Prostate gland (tissue), 2 donors: ENCODE data around the gene RMDN3. TPM values are rescaled to one million over a fixed set of nuclear protein-coding genes. Genes with fewer than 3 reads are reported as not detected.

Source experiments
- DNase-seq: peaks from one replicate; pipeline ENCODE4 v3.0.0-alpha.2; 2019; ENCODE audit warnings: low spot score
- H3K27ac ChIP-seq, 2 donors: fragments of 200-600 bp; sonication (generic); 2 replicates each; pipeline ENCODE4 v1.5.1; 2017 to 2019
- H3K27me3 ChIP-seq: fragments of 200-600 bp; sonication (generic); replicated peaks from 2 replicates; pipeline ENCODE4 v1.5.1; 2019; ENCODE audit not compliant: insufficient read depth
- H3K36me3 ChIP-seq, 2 donors: fragments of 200-600 bp; sonication (generic); 1 replicate in 1 of 2; 2 replicates in 1 of 2; pipeline versions ENCODE4 v1.5.1 to v1.8.1; 2017 to 2019
- H3K4me1 ChIP-seq: fragments of 200-600 bp; sonication (generic); replicated peaks from 2 replicates; pipeline ENCODE4 v1.5.1; 2019
- H3K4me3 ChIP-seq, 2 donors: fragments of 200-600 bp; sonication (generic); 2 replicates each; pipeline ENCODE4 v1.5.1; 2017 to 2019
- H3K9me3 ChIP-seq: fragments of 200-600 bp; sonication (generic); 2 replicates; pipeline ENCODE4 v1.5.1; 2017
- POLR2A ChIP-seq: fragments of 450-650 bp; IDR thresholded peaks from one replicate; pipeline ENCODE4 v1.6.1; 2016; ENCODE audit warnings: antibody characterized with exemption, mild to moderate bottlenecking
- POLR2AphosphoS5 ChIP-seq: sonication (generic); formaldehyde crosslinking; IDR thresholded peaks from one replicate; pipeline ENCODE4 v1.6.1; 2017; ENCODE audit warnings: antibody characterized with exemption
- WGBS: methylation state at CpG from one replicate; pipeline ENCODE4 v1.1.5; 2018; 5-methylcytosine and 5-hydroxymethylcytosine counted together
- intact Hi-C: fragments of 100-400 bp; cut with DNase I; formaldehyde crosslinking; loops from one replicate; pipeline ENCODE4 v1.14.2; 2022
- total RNA-seq, 2 donors: library from RNA; depleted of rRNA; stranded (reverse); fragments of >200 nt; gene quantifications; one replicate each; pipeline ENCODE4 v1.1.0, GENCODE V29; 2016
- TF ChIP-seq, protein P1 (sequence below), 4 experiments: fragments of 200-600 bp in 2 of 4; fragments of 450-650 bp in 2 of 4; sonication (generic) in 2 of 4; IDR thresholded peaks; 1 replicate in 3 of 4; 2 replicates in 1 of 4; pipeline ENCODE4 v1.5.1; 2016 to 2019; ENCODE audit warnings: antibody characterized with exemption in 4 of 4, mild to moderate bottlenecking in 2 of 4, moderate library complexity in 2 of 4

RMDN3 gene
- total RNA-seq, 2 donors from 2014 or later: 28.2 to 31.9 TPM

DNA sequence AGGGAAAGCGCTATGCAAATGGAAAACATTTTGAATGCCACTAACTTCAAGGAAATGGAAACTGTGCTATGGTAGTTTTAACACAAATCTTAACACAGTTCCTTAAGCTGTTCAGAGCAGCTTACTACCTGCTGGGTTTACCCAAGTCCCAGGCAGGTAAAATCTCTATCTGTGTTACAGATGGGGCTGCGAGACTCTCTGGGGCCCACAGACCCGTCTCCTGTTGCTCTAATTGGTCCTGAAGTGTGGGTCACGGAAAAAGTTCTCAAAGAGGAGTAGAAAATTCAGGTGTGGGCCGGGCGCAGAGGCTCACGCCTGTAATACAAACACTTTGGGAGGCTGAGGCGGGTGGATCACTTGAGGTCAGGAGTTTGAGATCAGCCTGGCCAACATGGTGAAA is 34.9 kb upstream of the RMDN3 start:
- TF ChIP-seq POLR2A (no peak), POLR2AphosphoS5 (no peak)
- TF ChIP-seq, protein P1, sequence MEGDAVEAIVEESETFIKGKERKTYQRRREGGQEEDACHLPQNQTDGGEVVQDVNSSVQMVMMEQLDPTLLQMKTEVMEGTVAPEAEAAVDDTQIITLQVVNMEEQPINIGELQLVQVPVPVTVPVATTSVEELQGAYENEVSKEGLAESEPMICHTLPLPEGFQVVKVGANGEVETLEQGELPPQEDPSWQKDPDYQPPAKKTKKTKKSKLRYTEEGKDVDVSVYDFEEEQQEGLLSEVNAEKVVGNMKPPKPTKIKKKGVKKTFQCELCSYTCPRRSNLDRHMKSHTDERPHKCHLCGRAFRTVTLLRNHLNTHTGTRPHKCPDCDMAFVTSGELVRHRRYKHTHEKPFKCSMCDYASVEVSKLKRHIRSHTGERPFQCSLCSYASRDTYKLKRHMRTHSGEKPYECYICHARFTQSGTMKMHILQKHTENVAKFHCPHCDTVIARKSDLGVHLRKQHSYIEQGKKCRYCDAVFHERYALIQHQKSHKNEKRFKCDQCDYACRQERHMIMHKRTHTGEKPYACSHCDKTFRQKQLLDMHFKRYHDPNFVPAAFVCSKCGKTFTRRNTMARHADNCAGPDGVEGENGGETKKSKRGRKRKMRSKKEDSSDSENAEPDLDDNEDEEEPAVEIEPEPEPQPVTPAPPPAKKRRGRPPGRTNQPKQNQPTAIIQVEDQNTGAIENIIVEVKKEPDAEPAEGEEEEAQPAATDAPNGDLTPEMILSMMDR (IDR thresholded peaks at IDR 0.05): no peak
- Histone ChIP-seq H3K4me1 (peaks cover 22% of the 10 kb centered on the region), H3K4me3 (no peak overlapping the region), H3K27ac (no peak overlapping the region), H3K27me3 (no peaks in the 10 kb centered on the region), H3K9me3 (no peaks in the 10 kb centered on the region), H3K36me3 (no peaks in the 10 kb centered on the region)
- no peak for DNase-seq
- 95% methylated on average over 8 of the region's 8 CpGs for WGBS
- intact Hi-C loops: no loop called here

DNA sequence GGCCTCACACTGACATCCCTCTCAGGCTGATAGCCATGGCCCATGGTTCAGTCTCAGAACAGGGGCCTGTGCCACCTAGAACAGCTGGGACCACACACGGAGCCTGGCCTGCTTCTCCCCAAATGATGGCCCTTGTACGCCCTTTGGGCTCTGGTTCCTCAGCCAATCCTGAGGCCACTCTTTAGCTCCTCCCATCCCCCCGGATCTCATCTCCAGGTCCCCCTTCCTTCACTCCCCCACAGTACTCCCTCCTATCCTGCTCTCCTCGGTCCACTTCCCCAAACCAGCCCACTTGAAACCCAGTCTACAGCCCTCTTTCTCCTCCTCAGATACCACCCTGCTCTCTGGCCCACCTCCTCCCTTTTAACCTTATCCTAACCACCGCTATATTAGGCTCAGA is 34.1 kb upstream of the RMDN3 start:
- TF ChIP-seq POLR2A (no peak), POLR2AphosphoS5 (no peak)
- TF ChIP-seq, protein P1 (IDR thresholded peaks at IDR 0.05): no peak
- Histone ChIP-seq H3K27me3 (no peaks in the 10 kb centered on the region), H3K4me1 (peaks cover 22% of the 10 kb centered on the region), H3K27ac (peak overlapping the region; percentile 22 to 60), H3K9me3 (no peaks in the 10 kb centered on the region), H3K36me3 (no peaks in the 10 kb centered on the region), H3K4me3 (no peak overlapping the region)
- intact Hi-C loops: no loop called here
- DNase-seq: no peak
- 74% methylated on average over 5 of the region's 5 CpGs for WGBS

DNA sequence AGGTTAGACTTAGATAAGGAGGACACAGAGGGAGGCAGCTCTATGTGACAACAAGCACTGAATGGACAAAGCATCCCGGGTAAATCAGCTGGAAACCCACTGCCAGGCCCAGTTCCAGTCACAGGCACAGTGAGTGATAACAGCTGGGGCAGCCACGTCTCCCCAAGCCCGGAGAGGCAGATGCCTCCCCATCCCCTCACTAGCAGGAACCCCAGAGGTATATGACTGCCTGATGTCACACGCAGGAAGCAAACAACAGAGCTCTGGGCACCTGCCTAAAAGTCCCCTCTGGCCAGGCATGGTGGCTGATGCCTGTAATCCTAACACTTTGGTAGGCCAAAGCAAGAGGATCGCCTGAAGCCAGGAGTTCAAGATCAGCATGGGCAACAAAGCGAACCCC is 32.9 kb upstream of the RMDN3 start:
- intact Hi-C loops: no loop called here
- no peaks in the 10 kb centered on the region for H3K27me3 ChIP-seq
- no peak overlapping the region for H3K4me3 ChIP-seq
- no peaks in the 10 kb centered on the region for H3K9me3 ChIP-seq
- H3K27ac ChIP-seq: peak overlapping the region; percentile 80 to 81
- no peak for DNase-seq
- TF ChIP-seq, protein P1 (IDR thresholded peaks at IDR 0.05): no peak
- TF ChIP-seq POLR2AphosphoS5 (no peak), POLR2A (no peak)
- WGBS: 51% methylated on average over 6 of the region's 6 CpGs
- H3K36me3 ChIP-seq: no peaks in the 10 kb centered on the region
- H3K4me1 ChIP-seq: peaks cover 22% of the 10 kb centered on the region

DNA sequence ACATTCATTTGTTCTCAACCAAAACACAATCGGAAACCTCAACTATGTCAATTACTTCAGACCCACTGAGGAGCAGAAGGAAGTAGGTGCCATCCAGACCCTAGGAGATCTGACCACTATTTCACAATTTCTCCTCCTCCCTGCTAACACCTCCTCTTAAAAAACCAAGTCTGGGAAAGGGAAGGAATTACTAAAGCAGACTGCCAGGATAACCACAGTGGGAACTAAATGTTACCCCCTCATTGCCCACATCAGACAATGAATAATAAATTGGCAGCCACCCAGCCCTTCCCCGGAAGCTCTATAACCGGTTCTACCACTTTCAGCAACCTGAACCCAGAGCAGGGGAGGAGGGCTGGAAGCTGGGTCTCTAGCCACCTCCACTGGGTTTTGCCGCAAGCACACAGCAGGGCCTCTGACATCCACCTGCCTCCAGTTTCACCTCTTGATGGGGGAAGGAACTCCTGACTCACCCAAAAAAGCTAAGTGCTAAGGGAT is 32.3 kb upstream of the RMDN3 start:
- H3K27ac ChIP-seq: peak overlapping the region; percentile 80 to 81

DNA sequence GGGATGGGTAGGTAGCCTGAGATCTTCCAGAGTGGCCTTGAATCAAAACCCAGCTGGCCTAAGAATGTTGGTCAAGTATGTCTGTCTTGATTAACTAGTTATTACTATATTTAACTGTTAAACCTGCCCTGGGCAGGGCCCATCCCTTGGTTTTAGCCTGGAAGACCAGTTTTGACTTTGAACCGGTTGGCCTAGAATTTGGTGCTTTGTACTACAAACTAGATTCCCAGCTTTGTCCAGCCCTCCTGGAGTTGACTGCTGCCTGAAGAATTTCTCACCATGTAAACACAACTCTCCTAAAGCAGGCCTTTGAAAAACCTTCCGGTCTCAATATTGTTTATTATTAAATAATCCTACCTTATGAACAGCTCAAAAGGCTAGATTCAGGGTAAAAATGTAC is 30.8 kb upstream of the RMDN3 start:
- Histone ChIP-seq H3K4me1 (peaks cover 22% of the 10 kb centered on the region), H3K27me3 (no peaks in the 10 kb centered on the region), H3K36me3 (no peaks in the 10 kb centered on the region), H3K27ac (peak overlapping the region; percentile 80 to 81), H3K4me3 (no peak overlapping the region), H3K9me3 (no peaks in the 10 kb centered on the region)
- WGBS: 55% methylated on average over 2 of the region's 2 CpGs
- intact Hi-C loops: no loop called here
- no peak for DNase-seq
- TF ChIP-seq POLR2A (no peak), POLR2AphosphoS5 (no peak)
- TF ChIP-seq, protein P1 (IDR thresholded peaks at IDR 0.05): no peak

More for the DNA sequence above, 32.3 kb upstream of the RMDN3 start:
- intact Hi-C loops: no loop called here
- peak; percentile 86 for DNase-seq
- Histone ChIP-seq H3K27me3 (no peaks in the 10 kb centered on the region), H3K4me1 (peaks cover 22% of the 10 kb centered on the region), H3K4me3 (no peak overlapping the region), H3K36me3 (no peaks in the 10 kb centered on the region), H3K9me3 (no peaks in the 10 kb centered on the region)
- TF ChIP-seq, protein P1 (IDR thresholded peaks at IDR 0.05): no peak
- TF ChIP-seq POLR2AphosphoS5: peak; percentile 91
- peak; percentile 17 for TF ChIP-seq POLR2A
- 20% methylated on average over 4 of the region's 4 CpGs for WGBS
